Suprapubic skin (tissue), 4 donors: ENCODE measurements around the gene MCF2L. TPM values are rescaled to one million over a fixed set of nuclear protein-coding genes. Genes with fewer than 3 reads are reported as not detected.
"Not testable (repeated sequence)": the region's sequence is repeated elsewhere in the genome, so short reads cannot be mapped to it uniquely, and the experiment has no call there.

Experiments used
- DNase-seq, 2 donors: peaks; one replicate each; pipeline ENCODE4 v3.0.0-alpha.2; 2019; ENCODE audit warnings: low spot score in 2 of 2
- H3K27ac ChIP-seq: fragments of 200-600 bp; sonication (generic); one replicate; pipeline ENCODE4 v1.5.1; 2019
- H3K27me3 ChIP-seq: fragments of 200-600 bp; sonication (generic); one replicate; pipeline ENCODE4 v1.5.1; 2019
- H3K36me3 ChIP-seq: fragments of 200-600 bp; sonication (generic); one replicate; pipeline ENCODE4 v1.5.1; 2019
- H3K4me1 ChIP-seq: fragments of 200-600 bp; sonication (generic); one replicate; pipeline ENCODE4 v1.5.1; 2019
- H3K4me3 ChIP-seq: fragments of 200-600 bp; sonication (generic); one replicate; pipeline ENCODE4 v1.5.1; 2019; ENCODE audit warnings: mild to moderate bottlenecking
- H3K9me3 ChIP-seq: fragments of 200-600 bp; sonication (generic); one replicate; pipeline ENCODE4 v1.5.1; 2019
- EP300 ChIP-seq: sonication (generic); formaldehyde crosslinking; IDR thresholded peaks from one replicate; pipeline ENCODE4 v1.6.1; 2017; ENCODE audit warnings: antibody characterized with exemption
- POLR2A ChIP-seq, 2 donors: fragments of 450-650 bp; IDR thresholded peaks; one replicate each; pipeline ENCODE4 v1.6.1; 2017; ENCODE audit warnings: antibody characterized with exemption in 2 of 2, mild to moderate bottlenecking in 2 of 2, moderate library complexity in 2 of 2
- POLR2AphosphoS5 ChIP-seq, 3 donors: sonication (generic); formaldehyde crosslinking; IDR thresholded peaks; one replicate each; pipeline ENCODE4 v1.6.1; 2017; ENCODE audit warnings: antibody characterized with exemption in 3 of 3
- WGBS: methylation state at CpG from one replicate; pipeline ENCODE4 v1.1.5; 2018; 5-methylcytosine and 5-hydroxymethylcytosine counted together
- total RNA-seq, 4 donors: library from RNA; depleted of rRNA; stranded (reverse); fragments of >200 nt; gene quantifications; one replicate each; pipeline ENCODE4 v1.1.0, GENCODE V29; 2016
- TF ChIP-seq, protein P1 (sequence below), 2 donors: fragments of 200-600 bp in 1 of 2; fragments of 450-650 bp in 1 of 2; sonication (generic) in 1 of 2; IDR thresholded peaks; one replicate each; pipeline ENCODE4 v1.5.1; 2016 to 2019; ENCODE audit warnings: antibody characterized with exemption in 2 of 2, mild to moderate bottlenecking in 1 of 2, moderate library complexity in 1 of 2

MCF2L gene
- total RNA-seq, 4 donors from 2014 or later: 25.4 to 144 (median 50.0) TPM

DNA sequence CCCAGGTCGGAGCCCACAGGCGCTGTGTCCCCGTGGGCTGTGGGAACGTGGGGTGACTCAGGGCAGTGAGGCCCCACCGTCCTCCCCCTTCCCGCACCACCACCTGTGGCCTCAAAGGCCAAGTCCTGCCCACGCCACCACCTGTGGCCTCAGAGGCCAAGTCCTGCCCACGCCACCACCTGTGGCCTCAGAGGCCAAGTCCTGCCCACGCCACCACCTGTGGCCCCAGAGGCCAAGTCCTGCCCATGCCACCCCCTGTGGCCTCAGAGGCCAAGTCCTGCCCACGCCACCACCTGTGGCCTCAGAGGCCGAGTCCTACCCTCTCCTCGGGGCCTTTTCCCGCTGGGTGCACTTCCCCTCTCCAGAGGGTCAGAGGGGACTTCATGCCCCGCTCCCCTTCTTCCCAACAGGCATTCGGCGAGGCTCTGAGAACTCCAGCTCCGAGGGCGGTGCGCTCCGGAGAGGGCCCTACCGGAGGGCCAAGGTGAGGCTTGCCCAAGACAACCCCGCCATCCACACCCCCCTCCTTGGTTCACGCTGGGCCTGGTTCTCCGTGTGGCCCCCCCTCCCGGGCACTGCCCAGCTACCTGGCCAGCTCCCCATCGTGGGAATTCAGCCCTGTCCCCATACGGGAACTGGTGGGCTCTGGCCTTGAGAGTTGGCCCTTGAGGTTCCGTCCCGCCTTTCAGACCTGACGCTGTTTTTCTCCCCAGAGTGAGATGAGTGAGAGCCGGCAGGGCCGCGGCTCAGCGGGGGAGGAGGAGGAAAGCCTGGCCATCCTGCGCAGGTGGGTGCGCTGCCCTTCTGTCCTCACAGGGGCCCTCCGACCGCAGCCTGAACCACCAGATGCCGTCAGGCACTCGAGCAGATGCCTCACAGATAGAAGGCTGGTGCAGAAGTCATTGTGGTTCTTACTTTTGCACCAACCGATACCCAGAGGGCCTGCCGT lies 109.2 kb downstream of the MCF2L start:
- H3K27ac ChIP-seq: no peak overlapping the region
- peak; percentile 57 to 76 for DNase-seq
- peaks cover 2% of the 10 kb centered on the region for H3K4me1 ChIP-seq
- H3K36me3 ChIP-seq: peaks cover 53% of the 10 kb centered on the region
- no peak overlapping the region for H3K4me3 ChIP-seq
- no peaks in the 10 kb centered on the region for H3K27me3 ChIP-seq
- WGBS: 95% methylated on average over 23 of the region's 42 CpGs
- TF ChIP-seq EP300 (no peak), POLR2A (IDR thresholded peaks at IDR 0.05) (no peak), POLR2AphosphoS5 (IDR thresholded peaks at IDR 0.05) (no peak)
- TF ChIP-seq, protein P1, sequence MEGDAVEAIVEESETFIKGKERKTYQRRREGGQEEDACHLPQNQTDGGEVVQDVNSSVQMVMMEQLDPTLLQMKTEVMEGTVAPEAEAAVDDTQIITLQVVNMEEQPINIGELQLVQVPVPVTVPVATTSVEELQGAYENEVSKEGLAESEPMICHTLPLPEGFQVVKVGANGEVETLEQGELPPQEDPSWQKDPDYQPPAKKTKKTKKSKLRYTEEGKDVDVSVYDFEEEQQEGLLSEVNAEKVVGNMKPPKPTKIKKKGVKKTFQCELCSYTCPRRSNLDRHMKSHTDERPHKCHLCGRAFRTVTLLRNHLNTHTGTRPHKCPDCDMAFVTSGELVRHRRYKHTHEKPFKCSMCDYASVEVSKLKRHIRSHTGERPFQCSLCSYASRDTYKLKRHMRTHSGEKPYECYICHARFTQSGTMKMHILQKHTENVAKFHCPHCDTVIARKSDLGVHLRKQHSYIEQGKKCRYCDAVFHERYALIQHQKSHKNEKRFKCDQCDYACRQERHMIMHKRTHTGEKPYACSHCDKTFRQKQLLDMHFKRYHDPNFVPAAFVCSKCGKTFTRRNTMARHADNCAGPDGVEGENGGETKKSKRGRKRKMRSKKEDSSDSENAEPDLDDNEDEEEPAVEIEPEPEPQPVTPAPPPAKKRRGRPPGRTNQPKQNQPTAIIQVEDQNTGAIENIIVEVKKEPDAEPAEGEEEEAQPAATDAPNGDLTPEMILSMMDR (IDR thresholded peaks at IDR 0.05): no peak
- no peaks in the 10 kb centered on the region for H3K9me3 ChIP-seq

DNA sequence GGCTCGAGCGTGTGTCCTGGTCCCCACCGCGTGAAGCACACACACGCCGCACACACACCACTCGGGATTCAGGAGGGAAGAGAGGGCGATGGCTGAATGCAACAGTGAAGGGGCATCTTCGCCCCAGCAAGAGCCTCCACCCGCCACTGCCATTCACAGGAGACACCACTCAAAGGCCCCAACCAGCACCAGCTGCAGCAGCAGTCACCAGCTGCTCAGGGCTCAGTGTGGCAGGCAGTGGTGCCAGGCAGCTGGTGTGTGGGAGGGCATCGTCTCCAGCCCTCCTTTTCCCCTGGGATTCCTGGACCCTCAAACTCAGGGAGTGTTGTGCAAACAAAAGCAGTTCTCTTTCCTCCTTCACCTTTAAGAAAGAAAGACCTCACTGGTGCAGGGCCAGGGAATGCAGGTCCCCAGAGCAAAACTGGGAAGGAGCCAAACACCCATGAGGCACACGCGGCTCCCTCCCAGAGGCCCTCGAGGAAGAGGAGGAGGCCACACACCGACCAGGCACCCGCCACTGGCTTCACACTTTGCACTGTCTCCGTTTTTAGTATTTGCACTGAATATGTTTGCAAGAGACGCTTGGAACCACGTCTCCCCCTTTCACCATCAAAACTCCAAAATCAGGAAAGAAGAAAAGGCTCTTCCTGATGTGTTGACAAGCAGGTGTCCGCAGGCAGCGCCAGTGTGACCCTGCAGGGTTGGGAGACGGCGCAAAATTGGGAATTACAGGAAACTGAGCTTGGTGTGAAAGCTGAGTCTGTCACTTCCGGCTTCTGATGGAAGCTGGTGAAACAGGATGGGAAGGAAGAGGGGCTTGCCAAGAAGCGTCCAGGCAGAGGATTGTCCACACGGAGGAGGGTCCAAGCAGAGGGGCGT lies 110.1 kb downstream of the MCF2L start:
- DNase-seq: peak in 1 of 2 donors; percentile 32
- no peak for TF ChIP-seq POLR2A (IDR thresholded peaks at IDR 0.05)
- TF ChIP-seq, protein P1 (IDR thresholded peaks at IDR 0.05): no peak
- no peak for TF ChIP-seq EP300
- WGBS: 78% methylated on average over 17 of the region's 27 CpGs
- H3K27me3 ChIP-seq: no peaks in the 10 kb centered on the region
- H3K27ac ChIP-seq: no peak overlapping the region
- no peak overlapping the region for H3K4me3 ChIP-seq
- peaks cover 11% of the 10 kb centered on the region for H3K4me1 ChIP-seq
- H3K36me3 ChIP-seq: peaks cover 50% of the 10 kb centered on the region
- H3K9me3 ChIP-seq: no peaks in the 10 kb centered on the region

DNA sequence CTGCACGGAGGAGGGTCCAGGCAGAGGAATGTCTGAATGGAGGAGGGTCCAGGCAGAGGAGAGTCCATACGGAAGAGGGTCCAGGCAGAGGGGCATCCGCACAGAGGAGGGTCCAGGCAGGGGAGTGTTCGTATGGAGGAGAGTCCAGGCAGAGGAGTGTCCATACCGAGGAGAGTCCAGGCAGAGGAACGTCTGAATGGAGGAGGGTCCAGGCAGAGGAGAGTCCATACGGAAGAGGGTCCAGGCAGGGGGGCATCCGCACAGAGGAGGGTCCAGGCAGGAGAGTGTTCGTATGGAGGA lies 110.7 kb downstream of the MCF2L start:
- WGBS: 74% methylated on average over 9 of the region's 9 CpGs
- Histone ChIP-seq H3K4me1 (peaks cover 11% of the 10 kb centered on the region), H3K36me3 (peaks cover 44% of the 10 kb centered on the region)
- H3K4me3 ChIP-seq, DNase-seq, H3K9me3 ChIP-seq, H3K27me3 ChIP-seq, H3K27ac ChIP-seq: not testable (repeated sequence)

DNA sequence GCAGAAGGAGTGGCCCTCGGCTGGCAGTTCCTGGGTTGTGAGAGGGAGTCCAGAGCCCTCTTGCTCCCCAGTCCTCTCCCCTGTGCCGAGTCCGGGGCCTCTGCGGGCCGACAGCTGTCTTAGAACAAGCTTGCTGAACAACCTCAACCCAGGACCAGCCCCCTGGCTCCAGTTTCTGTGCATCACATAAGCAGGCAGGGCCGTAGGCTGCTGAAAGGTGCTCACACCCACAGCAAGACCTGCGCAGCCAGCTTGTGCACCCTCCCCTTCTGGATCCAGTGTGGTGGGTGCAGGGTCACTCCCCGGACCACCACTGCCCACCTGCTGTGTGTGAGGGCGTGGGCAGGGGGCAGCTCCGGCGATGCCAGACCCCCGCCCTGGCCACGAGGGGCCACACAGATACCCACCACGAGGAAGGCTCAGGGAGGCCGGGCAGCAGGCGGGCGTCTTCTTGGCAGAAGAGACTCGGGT lies 111.4 kb downstream of the MCF2L start:
- TF ChIP-seq, protein P1 (IDR thresholded peaks at IDR 0.05): no peak
- no peak for TF ChIP-seq EP300
- no peak for TF ChIP-seq POLR2AphosphoS5 (IDR thresholded peaks at IDR 0.05)
- TF ChIP-seq POLR2A (IDR thresholded peaks at IDR 0.05): no peak
- no peaks in the 10 kb centered on the region for H3K27me3 ChIP-seq
- no peaks in the 10 kb centered on the region for H3K9me3 ChIP-seq
- no peak for DNase-seq
- 78% methylated on average over 4 of the region's 18 CpGs for WGBS
- peaks cover 11% of the 10 kb centered on the region for H3K4me1 ChIP-seq
- H3K36me3 ChIP-seq: peaks cover 37% of the 10 kb centered on the region
- H3K27ac ChIP-seq: no peak overlapping the region
- H3K4me3 ChIP-seq: no peak overlapping the region

DNA sequence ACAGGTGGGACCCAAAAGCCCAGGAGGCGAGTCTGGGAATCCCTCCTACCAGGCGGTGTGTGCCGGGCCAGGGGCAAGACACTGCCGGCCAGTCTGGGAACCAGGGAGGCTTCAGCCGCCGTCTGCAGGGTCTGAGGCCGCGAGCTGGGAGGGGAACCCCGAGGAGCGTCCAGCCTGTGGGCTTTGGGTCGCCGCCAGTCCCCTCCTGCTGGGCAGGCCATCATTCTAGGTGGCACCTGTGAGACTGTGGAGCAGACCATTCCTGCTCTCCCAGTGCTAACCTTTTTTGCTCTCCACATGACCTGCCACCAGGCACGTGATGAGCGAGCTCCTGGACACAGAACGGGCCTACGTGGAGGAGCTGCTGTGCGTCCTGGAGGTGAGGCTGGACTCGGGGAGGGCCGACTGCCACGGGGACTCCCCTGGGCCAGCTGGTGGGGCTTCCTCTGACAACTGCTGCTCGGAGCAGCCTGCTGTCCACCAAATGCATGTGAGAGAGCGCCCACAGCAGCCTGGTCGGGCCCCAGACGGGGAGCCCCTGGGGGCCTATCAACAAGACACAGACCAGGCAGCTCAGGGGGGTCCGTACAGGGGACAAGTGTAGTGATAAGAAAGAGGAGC lies 112.0 kb downstream of the MCF2L start:
- Histone ChIP-seq H3K9me3 (no peaks in the 10 kb centered on the region), H3K4me3 (no peak overlapping the region), H3K27ac (no peak overlapping the region), H3K36me3 (peaks cover 31% of the 10 kb centered on the region), H3K27me3 (no peaks in the 10 kb centered on the region), H3K4me1 (peaks cover 11% of the 10 kb centered on the region)
- TF ChIP-seq EP300 (no peak), POLR2A (IDR thresholded peaks at IDR 0.05) (no peak), POLR2AphosphoS5 (IDR thresholded peaks at IDR 0.05) (no peak)
- TF ChIP-seq, protein P1 (IDR thresholded peaks at IDR 0.05): no peak
- DNase-seq: no peak
- 74% methylated on average over 5 of the region's 25 CpGs for WGBS
